ENCODE results near the gene PRDM10.
A peak's percentile ranks its signal among the peaks of the same experiment; 100 is the strongest.
"Not testable (repeated sequence)": the region's sequence is repeated elsewhere in the genome, so short reads cannot be mapped to it uniquely, and the experiment has no call there.

The PRDM10 gene

DNA sequence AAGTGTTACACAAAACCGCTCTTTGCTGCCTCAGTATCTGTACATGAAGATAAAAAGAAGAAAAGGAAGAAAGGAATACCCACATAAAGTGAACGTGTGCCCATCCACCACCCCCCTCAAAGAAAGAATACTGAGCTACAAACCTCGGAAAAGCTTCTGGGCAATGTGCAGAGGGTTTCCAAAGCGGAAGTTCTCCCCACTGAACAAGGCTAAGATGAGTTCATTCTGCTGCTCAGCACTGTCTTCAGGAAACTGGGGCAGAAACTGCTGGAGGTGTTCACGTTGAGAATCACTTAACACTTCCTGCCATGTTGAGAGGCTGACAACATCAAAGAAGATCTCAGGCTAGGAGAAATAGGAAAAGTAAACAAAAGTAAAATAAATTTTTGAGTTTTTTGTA is 114.2 kb downstream of the PRDM10 start:
- no peak for DNase-seq

DNA sequence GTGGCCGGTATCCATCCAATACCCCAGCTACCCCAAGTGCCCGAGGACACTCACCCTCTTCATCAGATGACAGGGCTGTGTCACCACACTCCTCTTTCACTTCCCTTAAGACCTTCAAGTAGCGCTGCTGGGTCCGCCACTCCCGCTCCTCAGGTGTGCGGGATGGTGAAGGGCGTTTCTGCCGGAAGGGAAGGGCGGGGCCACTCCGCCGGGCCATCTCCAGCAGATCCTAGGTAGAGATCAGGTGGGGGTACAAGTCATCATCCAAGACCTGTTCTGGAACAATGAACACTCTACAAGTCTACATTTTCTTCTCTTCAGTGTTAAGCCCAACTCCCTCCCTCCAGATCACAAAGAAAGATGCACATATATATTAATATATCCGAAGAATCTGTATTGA is 117.3 kb downstream of the PRDM10 start:
- no peak for DNase-seq

DNA sequence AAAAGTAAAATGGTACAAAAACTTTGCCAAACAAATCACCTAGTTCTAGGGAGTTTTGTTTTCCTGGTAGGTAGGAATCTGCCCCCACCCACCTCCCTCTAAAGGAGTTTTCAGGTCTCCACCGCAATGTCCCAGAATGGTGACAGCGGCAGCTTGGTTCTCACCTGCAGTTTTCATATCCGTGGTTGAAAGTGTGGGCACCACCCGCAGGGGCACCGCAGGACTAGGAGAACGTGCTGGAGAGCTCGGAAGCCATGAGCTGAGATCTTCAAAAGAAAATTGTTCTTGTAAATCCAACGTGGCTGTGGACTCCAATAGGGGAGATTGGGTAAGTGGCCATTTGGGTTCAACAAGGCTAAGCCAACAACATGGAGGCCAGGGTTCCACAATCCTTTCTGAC is 118.1 kb downstream of the PRDM10 start:
- DNase-seq, result no peak

DNA sequence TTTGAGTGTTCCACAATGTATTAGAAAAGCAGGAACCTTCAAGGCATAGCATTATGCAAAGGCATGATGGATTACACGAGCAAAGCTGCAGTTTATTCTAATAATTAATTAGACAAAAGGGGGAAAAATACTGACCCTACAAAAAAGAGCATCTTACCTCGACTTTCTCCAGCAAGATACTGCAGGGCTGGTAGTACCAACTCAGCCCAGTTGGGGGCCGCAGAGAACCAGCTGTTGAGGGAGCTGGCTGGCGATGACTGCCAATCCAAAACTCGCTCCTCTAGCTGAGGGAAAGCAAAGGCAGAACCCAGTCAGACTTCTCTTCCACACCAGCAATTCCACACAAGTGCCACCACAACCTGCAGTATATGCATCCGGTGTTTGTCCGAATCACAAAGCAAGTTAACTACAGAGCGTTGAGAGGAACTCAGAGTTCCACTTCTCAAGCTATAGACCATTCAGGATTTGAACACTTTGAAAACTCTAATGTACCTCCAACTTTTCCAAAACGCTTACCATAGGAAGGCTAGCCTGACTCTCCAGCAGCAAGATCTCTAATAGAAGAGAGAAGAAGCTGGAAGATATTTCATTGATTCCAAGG is 121.0 kb downstream of the PRDM10 start:
- DNase-seq, result peak; percentile 7

DNA sequence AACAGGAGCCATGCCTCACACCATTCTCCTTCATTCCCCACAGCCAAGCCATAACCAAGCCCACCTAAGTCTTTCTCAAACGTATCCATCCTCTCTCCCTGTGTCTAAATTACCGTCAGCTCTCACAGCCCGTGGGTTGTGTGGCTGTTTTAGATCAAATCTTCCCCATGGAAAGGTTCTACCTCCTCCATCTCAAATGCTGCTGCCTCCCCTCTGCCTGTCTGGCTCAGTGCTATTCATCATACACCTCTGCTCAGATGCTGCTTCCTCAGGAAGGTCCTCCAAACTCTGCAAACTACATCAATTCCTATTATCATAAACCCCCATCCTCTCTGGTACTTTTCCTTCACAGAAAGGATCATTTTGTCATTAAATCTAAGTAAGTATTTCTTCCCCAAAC is 122.3 kb downstream of the PRDM10 start:
- no peak for DNase-seq

DNA sequence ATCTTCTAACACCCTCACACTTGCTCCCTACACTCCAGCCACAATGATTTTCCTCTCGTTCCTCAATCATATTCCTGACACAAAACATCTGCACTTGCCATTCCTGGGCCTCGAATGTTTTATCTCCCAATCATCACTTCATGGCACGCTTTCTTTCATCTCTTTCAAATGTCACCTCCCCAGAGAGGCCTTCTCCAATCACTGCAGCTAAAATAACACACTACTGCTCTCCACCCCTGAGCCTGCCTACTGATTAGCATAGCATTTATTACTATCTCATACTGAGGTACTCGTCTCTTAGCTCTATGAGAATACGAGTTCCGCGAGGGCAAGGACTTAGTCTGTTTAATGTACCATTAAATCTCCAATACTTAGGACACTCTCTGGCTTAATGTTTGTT is 130.7 kb downstream of the PRDM10 start:
- DNase-seq, result no peak

DNA sequence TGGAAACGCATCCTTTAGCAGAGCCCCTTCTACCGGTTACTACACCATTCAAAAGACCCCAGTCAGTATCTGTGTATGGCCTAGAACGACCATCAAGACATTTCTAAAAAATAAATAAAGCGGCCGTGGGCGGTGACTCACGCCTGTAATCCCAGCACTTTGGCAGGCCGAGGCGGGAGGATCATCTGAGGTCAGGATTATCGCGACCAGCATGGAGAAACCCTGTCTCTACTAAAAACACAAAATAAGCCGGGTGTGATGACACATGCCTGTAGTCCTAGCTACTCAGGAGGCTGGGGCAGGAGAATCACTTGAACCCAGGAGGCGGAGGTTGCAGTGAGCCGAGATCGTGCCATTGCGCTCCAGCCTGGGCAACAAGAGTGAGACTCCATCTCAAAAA is 134.0 kb downstream of the PRDM10 start:
- not testable (repeated sequence) for DNase-seq

DNA sequence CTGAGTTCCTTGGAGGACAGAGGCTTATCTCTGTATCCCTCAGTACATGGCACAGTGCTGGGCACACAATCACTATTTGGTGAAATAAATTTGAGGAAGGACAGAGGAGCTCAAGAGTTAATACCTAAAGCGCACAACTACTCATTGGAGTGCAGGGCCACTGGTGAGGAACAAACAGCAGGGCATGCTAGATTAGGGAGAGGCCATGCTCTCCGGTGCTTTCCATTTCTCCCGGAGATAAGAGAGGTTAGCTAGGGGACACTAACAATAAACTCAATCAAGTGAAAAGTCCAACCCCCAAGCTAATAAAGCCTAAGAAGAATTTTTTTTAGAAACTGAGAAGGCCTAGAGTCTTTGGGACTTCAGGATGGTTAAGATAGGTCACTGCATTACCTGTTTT is 136.3 kb downstream of the PRDM10 start:
- no peak for DNase-seq

DNA sequence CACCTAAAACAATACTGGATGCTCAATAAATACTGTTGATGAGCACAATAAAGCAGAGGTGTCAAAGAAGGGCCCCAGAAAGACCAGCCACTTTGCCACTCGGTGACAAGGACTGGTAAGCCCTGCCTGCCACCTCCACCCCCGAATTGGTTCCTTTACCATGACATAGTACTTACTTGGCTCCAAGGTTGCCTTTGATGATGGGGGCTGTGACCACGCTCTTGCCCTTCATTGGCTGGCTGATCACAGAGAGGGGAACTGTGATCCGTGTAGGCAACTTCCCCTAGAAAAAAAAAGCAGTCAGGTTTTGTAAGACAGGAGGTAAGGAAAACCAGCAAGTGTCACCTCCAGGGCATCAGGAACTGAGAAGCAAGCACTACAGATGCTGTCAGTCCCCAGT is 136.9 kb downstream of the PRDM10 start:
- DNase-seq, result no peak

DNA sequence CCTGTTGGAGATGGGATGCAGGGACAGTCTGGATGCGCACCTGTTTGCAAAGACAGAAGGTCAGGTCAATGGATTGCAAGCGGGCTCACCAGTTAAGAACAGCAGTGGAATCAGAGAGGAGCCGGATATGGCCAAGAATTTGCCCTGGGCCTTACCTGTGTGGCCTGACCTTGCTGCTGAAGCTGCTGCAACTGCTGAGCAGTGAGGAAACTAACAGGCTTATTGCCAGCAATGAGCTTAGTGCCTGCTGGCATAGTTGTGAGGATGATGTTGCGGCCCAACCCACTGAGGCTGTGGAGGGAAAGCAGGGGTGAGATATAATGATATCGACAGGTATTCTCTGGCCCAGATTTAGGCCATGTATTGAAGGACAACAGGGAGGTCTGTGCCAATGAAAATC is 137.8 kb downstream of the PRDM10 start:
- no peak for DNase-seq

DNA sequence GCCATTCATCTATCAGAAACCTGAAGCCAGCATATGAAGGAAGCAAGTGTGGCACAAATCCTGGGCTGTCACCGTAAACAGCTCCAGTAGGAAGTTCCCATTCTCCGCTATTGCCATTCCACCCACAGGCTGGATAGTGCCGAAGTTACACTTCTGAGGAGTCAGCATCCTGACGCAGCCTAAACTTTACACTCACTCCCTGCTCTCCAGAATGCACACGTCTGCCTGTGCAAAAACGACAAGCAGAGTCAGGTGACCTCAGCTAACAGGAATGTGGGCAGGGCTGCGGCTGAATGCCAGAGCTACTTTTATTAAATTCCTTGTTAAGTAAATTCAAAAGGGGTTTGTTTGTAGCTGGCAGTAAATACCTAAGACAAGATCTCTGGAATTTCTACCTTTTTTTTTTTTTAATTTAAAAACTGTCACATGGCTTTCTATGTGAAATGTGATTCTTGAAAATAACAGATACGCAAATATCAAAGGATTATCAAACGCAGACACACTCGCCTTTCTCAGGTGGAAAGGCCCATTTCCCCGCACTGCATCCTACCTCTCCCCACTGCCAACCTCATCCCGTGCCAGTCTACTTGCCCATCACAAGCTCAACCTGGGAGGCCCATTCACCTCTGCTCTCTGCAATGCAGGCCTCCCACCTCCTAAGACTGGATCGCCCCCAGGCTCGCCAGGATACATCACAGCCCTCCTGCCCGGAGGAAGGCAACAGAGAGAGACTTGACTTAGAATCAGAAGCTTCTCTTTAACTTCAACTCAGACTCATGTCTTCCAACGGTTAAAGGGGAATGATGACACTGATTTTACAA is 140.7 kb downstream of the PRDM10 start:
- no peak for DNase-seq

DNA sequence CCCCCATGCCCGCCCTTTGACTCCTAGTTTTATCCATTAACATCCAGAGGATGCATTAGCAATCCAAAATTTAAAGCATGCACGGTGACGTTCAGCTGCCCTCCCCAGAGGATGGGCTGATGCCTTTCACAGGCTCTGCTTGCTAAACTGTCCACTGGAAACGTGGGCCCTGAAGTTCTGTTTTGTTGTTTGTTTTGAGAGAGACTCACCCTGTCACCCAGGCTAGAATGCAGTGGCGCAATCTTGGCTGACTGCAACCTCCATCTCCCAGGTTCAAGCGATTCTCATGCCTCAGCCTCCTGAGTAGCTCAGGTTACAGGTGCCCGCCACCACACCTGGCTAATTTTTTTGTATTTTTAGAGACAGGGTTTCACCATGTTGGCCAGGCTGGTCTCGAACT is 146.6 kb downstream of the PRDM10 start:
- DNase-seq, result no peak

DNA sequence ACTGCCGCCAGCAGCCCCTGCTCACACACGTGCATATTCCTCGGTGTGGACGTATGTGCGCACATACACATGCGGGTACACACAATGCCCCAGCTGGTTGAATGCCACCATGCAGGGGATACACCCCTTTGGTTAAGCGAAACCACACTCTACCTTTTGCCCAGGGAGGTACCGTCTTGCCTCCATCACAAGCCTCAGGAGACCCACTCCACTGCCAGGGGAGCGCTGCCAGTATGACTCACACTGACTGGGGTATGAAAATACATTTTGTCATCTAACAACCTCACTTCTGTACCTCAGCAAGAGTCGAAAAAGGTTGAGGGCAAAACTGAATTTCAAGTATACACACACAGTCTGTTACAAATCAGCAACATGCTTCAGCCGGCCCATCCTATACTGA is 147.5 kb downstream of the PRDM10 start:
- no peak for DNase-seq

DNA sequence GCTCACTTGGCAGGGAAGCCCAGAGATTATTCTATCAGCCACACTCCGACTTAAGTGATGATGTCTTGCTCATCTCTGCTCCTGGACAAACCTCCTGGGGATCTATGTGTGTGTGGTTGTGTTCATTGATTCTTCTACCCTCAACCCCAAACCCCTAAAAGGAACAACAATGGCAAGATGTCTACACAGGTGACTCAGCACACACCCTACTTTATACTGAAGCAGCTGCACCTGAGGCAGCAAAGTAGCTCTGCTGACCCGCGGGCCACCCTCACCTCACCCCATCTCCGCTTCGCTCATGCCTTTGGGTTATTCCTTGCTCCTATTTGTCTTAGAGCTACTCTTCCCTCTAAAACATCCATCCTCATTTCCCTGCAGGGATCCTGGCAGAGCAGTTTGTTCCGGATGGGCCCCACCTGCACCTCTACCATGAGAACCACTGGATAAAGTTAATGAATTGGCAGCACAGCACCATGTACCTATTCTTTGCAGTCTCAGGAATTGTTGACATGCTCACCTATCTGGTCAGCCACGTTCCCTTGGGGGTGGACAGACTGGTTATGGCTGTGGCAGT is 148.3 kb downstream of the PRDM10 start:
- no peak for DNase-seq

DNA sequence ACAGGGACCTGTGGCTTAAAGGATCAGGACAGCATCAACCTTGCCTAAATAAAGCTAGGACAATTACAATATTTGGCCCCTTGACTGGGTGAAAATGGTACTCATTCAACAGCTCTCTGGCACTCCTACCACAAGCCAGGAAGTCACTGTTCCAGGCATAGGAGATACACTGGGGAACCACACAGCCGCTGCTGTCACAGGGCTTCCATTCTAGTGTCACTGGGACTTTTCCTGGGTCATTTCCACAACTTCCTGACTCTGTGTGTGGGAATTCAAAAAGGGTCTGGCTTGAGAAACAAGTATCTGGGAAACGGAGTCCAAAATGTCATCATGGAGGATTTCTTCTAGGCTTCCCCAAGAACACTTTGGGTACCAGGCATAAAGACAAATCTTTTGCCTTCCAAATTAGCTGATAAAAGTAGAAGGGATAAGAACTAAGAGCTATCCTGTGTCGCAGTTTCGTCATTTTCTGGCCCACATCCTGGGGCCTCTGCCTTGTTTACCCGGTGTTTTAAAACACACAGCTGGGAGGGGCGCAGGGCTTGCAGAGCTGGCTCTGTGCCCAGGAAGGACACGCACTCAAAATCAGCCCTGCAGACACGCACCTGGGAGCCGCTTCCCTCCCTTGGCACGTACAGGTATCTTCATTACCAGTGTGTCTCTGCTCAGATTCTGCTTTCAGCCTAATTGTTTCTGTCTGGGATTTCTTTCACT is 149.0 kb downstream of the PRDM10 start:
- DNase-seq, result peak; percentile 95

DNA sequence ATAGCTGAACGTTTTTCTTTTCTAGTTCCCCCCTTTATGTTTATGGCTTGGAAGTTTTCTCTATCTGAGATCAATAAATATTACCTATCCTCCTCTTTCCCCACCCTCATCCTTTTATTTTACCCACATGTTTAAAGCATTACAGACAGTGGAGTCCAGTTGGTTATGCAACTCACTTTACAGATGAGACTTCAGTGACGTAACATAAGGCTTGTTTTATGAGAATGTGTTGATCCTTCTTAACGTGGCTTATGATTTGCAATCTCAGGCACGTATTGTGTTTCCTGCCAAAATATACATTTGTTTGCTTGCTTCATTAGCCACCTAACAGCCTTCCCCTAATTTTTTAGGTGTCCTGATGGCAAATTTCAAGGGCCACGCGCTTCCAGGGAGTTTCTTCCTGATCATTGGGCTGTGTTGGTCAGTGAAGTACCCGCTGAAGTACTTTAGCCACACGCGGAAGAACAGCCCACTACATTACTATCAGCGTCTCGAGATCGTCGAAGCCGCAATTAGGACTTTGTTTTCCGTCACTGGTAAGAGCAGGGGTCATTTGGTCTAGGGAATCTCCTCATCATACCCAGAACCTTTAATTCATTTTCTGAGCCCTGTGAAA is 150.4 kb downstream of the PRDM10 start:
- DNase-seq, result no peak

Data from NCI-H2029 (cell line).